Glutamatergic neuron (in vitro differentiated cells): ENCODE data around the gene ADARB2. TPM values are rescaled to one million over a fixed set of nuclear protein-coding genes. Genes with fewer than 3 reads are reported as not detected.

ENCODE experiments used
- DNase-seq: peaks from one replicate; pipeline ENCODE4 v3.0.0; 2022
- H3K27ac Mint-ChIP-seq: one replicate; pipeline ENCODE4 v1.8.0; 2020; ENCODE audit warnings: mild to moderate bottlenecking, mixed read lengths, inconsistent platforms; ENCODE audit not compliant: unreplicated experiment
- H3K27me3 Mint-ChIP-seq: one replicate; pipeline ENCODE4 v1.8.0; 2020; ENCODE audit warnings: mild to moderate bottlenecking, moderate library complexity, mixed read lengths, inconsistent platforms; ENCODE audit not compliant: unreplicated experiment
- H3K36me3 Mint-ChIP-seq: one replicate; pipeline ENCODE4 v1.8.0; 2020; ENCODE audit warnings: mild to moderate bottlenecking, mixed read lengths, inconsistent platforms; ENCODE audit not compliant: unreplicated experiment
- H3K4me1 Mint-ChIP-seq: one replicate; pipeline ENCODE4 v1.8.0; 2020; ENCODE audit warnings: mild to moderate bottlenecking, low read depth, mixed read lengths, inconsistent platforms; ENCODE audit not compliant: unreplicated experiment
- H3K4me3 Mint-ChIP-seq: one replicate; pipeline ENCODE4 v1.8.0; 2020; ENCODE audit warnings: mild to moderate bottlenecking, mixed read lengths, inconsistent platforms; ENCODE audit not compliant: unreplicated experiment
- H3K9me3 Mint-ChIP-seq: one replicate; pipeline ENCODE4 v1.8.0; 2020; ENCODE audit warnings: mild to moderate bottlenecking, moderate library complexity, mixed read lengths, inconsistent platforms; ENCODE audit not compliant: unreplicated experiment
- CTCF ChIP-seq: fragments of 200-600 bp; sonication (generic); IDR thresholded peaks from one replicate; pipeline ENCODE4 v1.5.0; 2021; ENCODE audit not compliant: partially characterized antibody, unreplicated experiment
- long read RNA-seq: library from polyadenylated mRNA; unstranded; transcript quantifications from one replicate; pipeline ENCODE4 v2.0.0, GENCODE V29; 2020; ENCODE audit not compliant: unreplicated experiment
- total RNA-seq: library from RNA; stranded (reverse); fragmentation: NEBNext Ultra II Directional; extraction: Animal tissue kit (Norgen Biotek cat#: 25700); gene quantifications from one replicate; pipeline ENCODE4 v1.2.1, GENCODE V29; 2021; ENCODE audit not compliant: unreplicated experiment

ADARB2 gene
- total RNA-seq, result 20.6 TPM
- long read RNA-seq, partial matches to known transcripts, result 0 of 11 reads
- long read RNA-seq, other reads (novel, unspliced or antisense), result 11 of 11 reads

GRCh38 chr10:1737222-1738061 is at the start of gene ADARB2:
Gene ADARB2, minus strand, starts transcription at chr10:1737525.
- Mint-ChIP-seq H3K27me3 (peaks cover 10% of the 10 kb centered on the region), H3K36me3 (no peaks in the 10 kb centered on the region), H3K27ac (peak within 1 kb of the TSS; percentile 92)

GRCh38 chr10:1785835-1786234 is 48.5 kb upstream of the ADARB2 start:
- Mint-ChIP-seq H3K4me3 (no peak overlapping the region), H3K9me3 (peaks cover 11% of the 10 kb centered on the region), H3K36me3 (no peaks in the 10 kb centered on the region), H3K27ac (no peak overlapping the region), H3K27me3 (peaks cover 8% of the 10 kb centered on the region), H3K4me1 (peaks cover 12% of the 10 kb centered on the region)
- DNase-seq, result no peak
- TF ChIP-seq CTCF, result no peak

More at GRCh38 chr10:1737222-1738061, at the start of gene ADARB2:
- Mint-ChIP-seq H3K9me3 (peaks cover 12% of the 10 kb centered on the region), H3K4me1 (peaks cover 45% of the 10 kb centered on the region), H3K4me3 (peak within 1 kb of the TSS; percentile 93)
- TF ChIP-seq CTCF, result no peak
- DNase-seq, result peak; percentile 86

GRCh38 chr10:1782841-1783240 is 45.5 kb upstream of the ADARB2 start:
- Mint-ChIP-seq H3K4me3 (no peak overlapping the region), H3K27ac (no peak overlapping the region), H3K27me3 (peaks cover 8% of the 10 kb centered on the region), H3K4me1 (peaks cover 6% of the 10 kb centered on the region), H3K9me3 (peaks cover 11% of the 10 kb centered on the region), H3K36me3 (peaks cover 6% of the 10 kb centered on the region)
- DNase-seq, result no peak
- TF ChIP-seq CTCF, result no peak

- no peak overlapping the region for H3K27ac Mint-ChIP-seq
- no peak for DNase-seq
- peaks cover 13% of the 10 kb centered on the region for H3K9me3 Mint-ChIP-seq
- H3K4me3 Mint-ChIP-seq, result no peak overlapping the region
- peaks cover 6% of the 10 kb centered on the region for H3K36me3 Mint-ChIP-seq
- peaks cover 4% of the 10 kb centered on the region for H3K27me3 Mint-ChIP-seq
- peaks cover 8% of the 10 kb centered on the region for H3K4me1 Mint-ChIP-seq
- TF ChIP-seq CTCF, result no peak
Observed at GRCh38 chr10:1779796-1780195, 42.5 kb upstream of the ADARB2 start.

GRCh38 chr10:1778375-1778969 is 41.1 kb upstream of the ADARB2 start:
- Mint-ChIP-seq H3K27ac (no peak overlapping the region), H3K27me3 (peaks cover 4% of the 10 kb centered on the region), H3K4me3 (no peak overlapping the region), H3K36me3 (peaks cover 11% of the 10 kb centered on the region), H3K4me1 (peaks cover 8% of the 10 kb centered on the region), H3K9me3 (peaks cover 12% of the 10 kb centered on the region)
- no peak for DNase-seq
- TF ChIP-seq CTCF, result no peak
